Hypothalamus (tissue), 51 donors: ENCODE measurements around the gene PLXNB2.

Experiments used
- DNase-seq, 51 donors: peaks; one replicate each; lab custom pipeline; 2025; lab: John Stamatoyannopoulos, UW

The PLXNB2 gene

DNA sequence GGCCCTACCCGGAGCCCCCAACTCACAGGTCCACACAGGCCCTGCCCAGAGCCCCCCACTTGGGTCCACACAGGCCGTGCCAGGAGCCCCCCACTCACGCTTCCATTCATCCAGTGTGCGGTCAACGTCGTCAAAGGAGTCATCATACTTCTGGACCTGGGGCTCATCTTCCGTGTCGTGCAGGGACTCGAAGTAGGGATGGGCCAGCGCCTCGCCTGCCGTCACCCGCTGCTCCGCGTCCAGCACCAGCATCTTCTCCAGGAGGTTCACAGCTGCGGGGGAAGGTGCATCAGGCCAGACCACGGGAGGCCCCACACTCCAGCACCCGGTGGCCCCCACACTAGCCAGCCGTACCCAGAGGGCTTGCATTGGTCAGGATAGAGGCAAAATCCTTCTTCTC lies 52.3 kb downstream of the PLXNB2 start:
- DNase-seq, result no peak

DNA sequence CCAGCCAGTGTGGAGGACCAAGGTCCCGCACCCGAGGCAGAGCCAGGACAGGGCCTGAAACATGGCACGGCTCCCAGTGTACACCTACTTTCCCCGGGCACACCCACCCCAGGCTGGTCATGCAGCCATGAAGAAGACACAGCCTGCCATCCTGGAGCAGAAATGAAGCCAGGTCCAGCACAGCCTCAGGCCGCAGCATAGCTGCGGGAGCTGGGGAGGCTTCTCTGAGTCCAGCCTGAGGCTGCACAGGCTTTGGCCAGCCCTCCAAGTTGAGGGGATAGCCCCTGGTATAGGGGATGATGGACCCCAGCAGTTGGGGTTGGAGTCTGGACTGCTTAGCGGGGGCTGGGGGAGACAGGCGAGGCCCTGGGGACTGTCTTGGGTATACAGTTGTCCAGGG lies 53.5 kb downstream of the PLXNB2 start:
- no peak for DNase-seq

DNA sequence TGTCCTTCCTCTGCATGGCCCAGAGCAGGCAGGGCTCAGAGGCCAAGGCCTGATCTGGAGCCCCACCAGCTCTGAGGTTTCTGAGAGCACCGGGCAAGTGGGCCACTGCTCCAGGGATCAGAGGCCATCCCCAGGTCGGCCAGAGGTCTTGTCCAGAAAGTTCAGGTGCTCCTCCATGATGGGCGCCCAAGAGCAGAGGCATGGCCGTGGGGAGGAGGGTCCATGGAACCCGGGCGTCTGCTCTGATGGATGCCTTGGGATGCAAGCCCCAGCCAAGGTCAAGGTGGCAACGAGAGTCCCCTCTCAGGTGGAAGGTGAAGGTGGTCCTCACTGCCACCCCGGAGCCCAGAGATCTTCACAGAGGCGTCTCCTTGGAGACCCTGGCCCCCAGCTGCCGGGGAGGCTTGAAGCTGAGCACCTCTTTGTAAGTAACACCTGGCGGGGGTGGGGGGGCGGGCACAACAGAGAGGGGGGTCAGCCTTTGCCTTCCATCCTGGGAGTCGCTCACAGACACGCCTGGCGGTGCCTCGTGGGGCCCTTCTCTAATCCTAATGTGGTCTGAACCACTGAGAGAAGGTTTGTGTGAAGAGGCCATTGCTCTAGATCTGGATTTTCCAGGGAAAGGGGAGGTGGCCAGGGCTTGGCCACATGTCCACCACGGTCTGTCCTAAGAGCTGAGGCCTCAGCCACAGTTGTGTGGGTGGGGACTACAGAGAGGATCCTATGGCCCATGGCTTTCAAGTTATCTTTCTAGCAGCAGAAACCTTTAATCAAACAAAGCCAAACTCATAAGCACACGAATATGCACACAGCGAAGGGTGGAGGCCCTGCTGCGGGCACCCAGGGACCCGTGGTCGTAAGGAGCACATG lies 54.2 kb downstream of the PLXNB2 start:
- DNase-seq, result no peak

DNA sequence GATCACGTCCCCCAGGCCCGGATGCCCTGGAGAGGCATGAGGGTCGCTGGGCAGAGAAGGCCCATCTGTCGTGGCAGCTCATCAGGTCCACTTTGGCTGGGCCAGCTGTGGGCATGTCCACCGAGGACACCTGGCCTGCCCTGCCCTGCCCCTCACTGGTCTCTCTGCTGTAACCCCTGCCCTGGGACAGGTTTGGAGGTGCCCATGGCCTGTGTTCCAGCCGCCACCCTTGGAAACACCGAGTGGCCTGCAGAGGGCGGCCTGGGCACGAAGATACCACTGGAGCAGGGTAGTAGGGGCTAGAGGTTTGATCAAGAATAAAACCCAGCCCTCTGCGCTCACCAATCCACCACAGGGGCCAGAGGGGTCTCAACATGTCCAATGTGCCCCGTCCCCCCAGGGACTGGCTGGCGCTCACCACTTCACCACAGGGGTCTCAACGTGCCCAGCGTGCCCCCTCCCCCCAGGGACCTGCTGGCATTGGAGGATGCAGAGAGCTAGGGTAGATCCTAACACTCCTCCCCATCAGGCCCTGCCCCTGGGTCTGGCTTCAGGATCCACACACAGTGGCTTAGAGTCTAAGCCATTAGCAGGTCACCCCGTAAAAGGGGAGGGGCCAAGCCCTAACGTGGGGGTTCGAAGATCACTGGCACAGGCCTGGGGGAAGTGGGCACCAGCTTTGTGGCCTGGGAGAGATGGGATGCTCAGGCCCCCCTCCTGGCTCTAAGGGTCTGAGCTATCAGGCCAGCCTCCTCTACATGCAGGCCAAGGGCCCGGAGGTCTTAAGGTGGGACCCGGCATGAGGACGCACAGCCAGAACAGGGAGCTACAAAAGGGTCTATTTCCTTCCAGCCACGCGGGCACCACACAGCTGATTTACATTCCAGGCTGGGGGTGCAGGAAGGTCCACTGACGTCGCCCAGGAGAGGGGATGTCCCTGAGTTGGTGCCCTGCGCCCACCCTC lies 55.1 kb downstream of the PLXNB2 start:
- peak in 16 of 51 donors; percentile 16 to 60 (median 43) for DNase-seq

DNA sequence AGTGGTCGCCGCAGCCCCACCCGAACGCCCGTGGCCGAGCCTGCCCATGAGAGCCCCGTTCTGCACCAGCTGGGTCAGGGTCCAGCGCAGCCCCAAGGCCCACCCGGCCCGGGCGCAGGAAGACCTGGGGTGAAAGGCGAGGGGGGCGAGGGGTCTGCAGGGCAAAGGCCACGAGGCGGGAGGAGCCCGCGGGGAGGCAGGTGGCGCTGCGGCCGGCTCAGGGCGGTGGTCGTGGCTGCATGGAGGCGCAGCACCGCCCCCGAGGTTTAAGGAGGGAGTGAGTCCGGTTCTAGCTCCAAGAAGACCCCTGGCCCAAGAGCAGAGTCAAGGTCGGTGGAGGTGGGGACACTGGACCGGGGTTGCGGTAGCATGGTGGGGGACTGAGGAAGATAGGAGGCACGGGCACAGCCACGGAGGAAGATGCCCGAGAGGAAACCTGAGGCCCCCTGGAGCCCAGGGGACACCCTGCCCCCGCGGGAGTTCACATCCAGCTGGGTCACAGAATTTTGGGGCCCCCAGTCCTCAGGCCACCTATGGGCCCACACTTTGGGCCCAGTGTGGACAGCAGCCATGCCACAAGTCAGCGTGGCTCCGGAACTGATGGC lies 55.9 kb downstream of the PLXNB2 start:
- no peak for DNase-seq

DNA sequence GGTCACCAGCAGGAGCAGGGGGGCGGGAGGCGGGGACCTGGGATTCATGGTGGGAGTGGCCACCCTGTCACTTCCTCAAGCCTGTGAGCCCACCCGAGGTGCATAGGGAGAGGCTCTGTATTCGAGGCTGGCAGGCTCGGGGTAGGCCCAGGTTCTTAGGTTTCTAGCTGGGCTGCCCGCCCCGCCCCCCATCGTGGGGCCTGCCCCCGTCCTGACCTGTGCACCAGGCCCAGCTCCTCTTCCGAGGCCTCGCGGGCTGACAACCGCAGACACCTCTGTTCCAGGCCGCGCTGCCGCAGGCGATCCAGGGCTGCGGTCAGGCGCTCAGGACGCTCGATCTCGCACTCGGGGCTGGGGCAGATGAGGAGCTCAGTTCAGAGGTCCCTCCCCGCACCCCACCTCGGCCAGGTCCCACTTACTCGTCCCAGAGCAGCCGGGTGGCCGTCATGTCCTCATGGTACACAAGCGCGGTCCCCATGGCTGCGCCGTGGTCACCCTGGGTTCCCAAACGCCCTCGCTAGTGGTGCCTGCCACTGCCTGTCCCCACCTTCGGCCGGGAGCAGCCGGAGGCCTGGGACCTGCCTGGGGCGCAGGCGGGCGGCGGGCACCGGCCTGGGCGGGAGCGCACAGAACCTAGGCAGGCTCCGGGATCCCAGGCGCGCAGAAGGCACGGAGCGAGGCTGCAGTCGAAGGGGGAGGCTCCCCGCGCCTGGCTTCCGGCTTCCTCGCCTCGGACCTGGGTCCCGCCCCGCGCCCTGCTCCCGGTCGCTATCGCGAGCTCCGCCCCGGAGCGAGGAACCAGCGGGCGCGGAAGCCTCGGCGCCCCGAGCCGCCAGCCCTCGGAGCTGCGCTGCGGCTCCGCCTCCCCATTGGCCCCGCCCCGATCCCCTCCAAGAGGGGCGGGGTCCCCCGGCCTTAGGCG lies 56.6 kb downstream of the PLXNB2 start, which contains the start of gene HDAC10:
TSS of gene HDAC10 (minus strand) at position 711 of the 922 bp plus-strand sequence. CDS start at position 478, 233 bp downstream.
- DNase-seq, result peak in 18 of 51 donors; percentile 17 to 58 (median 36)

DNA sequence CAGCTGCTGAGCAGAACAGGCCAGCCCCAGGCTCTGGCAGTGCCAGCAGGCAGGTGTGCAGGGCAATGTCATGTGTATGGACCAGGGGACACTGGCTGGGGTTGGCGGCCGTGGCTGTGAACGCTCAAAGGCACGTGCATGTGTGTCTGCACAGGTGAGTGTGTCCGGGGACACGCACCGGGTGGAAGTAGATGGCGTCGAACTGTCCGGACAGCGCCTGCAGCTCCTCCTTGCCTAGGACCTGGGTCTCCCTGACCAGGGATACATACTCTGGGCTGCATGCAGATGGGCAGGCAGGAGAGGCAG lies 57.2 kb downstream of the PLXNB2 start:
- no peak for DNase-seq

DNA sequence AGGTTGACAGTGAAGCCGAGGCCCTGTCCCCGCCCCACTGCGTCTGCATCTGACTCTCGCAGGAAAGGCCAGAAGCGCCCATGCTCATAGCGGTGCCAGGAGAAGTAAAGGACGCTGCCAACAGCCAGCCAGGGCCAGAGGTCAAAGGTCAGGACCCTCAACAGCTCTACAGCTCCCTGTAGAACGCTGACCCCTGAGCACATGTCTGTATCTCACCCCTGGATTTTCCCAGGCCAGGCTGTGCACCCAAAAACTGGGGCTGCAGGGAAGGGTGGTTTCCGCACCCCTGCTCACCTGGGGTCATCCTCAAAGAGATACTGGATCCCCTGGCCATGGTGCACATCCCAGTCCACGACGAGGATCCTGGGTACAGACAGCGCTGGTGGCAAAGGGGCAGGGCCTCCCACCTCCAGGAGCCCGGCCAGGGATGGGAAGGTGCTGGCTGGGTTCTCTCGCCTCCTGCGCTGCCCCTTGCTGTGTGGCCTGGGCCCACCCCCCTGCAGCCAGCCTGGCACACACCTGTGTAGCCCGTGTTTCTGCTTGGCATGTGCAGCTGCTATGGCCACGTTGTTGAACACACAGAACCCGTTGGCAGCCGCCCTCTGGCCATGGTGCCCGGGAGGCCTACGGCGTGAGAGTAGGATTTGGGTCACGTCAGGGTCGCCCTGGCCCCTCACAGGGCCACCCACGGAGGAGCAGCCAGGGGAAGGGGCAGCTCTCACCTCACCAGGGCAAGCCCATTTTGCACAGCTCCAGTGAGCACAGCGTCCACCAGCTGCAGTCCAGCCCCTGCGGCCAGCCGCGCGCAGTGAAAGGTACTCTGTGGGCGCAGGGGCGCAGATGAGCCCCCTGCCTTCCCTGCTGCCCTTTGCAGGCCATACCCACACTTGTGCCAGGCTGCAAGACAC lies 57.9 kb downstream of the PLXNB2 start:
- no peak for DNase-seq

DNA sequence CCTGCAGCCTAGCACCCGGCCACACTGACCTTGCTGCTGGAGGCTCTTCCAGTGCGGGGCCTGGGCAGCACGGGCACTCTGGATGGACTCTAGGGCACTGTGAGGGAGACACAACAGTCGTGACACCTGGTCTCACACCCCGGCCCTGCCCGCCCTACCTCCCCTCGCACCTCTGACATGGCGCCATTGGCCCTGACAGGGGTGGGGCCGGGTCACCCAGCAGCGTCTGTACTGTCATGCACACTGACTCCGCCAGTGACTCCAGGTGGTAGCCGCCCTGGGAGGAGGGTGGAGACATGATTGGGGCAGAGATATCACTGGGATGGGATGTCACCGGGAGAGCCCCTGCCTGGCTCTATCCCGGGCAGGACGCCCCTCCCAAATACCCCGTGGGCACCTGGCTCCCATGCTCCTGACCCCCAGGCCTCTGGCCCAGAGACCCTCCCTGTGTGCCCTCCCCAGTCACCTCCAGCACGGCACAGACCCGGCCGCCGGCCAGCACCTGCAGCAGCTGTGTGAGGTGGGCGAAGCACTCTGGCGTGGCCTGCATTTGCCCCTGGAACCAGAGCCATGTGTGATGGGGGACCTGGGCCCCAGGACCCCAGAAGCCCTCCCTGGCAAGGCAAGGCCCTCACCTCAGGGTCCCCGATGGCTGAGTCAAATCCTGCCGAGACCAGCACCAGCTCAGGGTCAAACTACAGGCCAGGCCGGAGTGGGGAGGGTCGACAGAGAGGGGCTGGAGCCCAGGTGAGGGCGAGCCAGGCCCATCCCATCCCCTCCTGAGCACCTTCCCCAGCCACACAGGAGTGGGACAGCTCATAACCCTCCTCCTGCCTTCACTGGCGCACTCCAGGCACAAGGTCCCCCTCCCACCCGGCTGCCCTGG lies 59.0 kb downstream of the PLXNB2 start:
- DNase-seq, result no peak

DNA sequence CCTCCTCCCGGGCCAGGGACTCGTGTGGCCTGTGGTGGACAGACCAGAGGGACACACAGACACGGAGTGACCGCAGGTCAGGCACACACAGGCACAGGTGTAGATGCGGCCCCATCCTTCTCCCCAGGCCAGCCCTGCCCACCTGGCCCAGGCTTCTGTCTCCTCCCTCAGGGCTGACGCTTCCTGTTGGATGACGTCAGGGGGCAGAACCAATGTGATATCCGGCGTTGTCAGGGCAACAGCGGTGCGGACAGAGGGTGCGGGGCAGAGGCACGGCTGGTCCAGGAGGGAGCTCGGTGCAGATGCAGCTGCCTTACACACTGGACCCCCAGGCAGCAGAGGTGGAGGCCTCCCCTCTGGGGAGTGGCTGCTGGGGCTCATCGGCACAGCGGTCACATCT lies 59.7 kb downstream of the PLXNB2 start:
- DNase-seq, result peak in 13 of 51 donors; percentile 3 to 53 (median 19)

DNA sequence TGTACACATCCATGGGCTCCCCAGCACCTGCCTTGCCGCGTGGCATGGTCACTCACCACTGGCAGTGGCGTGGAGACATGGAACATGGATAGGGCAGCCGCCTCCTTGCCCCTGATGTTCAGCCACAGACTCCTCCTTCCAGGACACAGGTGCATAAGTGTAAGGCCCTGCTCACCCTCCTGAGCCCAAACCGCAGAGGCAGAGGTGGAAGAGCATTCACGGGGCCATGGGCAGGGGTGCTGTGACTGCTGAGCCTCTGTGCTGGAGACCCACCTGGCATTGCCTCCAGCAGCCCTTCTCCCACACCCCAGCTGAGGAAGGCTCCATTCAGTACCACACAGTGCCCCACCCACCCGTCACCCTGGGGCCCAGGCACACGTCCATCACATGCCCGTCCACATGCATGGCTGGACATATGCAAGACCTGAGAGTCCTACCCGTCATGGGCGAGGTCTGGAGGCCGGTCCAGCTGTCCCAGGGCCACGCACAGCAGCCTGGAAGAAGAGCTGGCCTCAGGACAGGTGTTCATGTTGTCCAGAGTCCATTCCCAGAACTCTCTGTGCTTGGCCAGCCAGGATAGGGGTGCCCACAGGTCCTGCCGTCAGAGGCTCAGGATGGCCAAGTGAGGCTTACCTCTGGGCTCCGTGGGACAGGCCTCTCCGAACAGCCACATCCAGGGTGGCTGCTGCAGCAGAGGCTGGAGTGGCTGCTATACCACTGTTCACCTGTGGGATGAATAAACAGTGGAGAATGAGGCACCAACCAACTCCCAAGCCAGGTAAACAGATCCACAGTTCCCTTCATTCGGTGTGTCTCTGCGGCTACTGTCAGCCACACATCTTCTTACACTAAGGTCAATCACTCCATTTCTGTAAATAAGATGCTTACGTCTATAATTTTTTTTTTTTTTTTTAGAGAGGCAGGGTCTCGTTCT lies 60.9 kb downstream of the PLXNB2 start:
- no peak for DNase-seq

DNA sequence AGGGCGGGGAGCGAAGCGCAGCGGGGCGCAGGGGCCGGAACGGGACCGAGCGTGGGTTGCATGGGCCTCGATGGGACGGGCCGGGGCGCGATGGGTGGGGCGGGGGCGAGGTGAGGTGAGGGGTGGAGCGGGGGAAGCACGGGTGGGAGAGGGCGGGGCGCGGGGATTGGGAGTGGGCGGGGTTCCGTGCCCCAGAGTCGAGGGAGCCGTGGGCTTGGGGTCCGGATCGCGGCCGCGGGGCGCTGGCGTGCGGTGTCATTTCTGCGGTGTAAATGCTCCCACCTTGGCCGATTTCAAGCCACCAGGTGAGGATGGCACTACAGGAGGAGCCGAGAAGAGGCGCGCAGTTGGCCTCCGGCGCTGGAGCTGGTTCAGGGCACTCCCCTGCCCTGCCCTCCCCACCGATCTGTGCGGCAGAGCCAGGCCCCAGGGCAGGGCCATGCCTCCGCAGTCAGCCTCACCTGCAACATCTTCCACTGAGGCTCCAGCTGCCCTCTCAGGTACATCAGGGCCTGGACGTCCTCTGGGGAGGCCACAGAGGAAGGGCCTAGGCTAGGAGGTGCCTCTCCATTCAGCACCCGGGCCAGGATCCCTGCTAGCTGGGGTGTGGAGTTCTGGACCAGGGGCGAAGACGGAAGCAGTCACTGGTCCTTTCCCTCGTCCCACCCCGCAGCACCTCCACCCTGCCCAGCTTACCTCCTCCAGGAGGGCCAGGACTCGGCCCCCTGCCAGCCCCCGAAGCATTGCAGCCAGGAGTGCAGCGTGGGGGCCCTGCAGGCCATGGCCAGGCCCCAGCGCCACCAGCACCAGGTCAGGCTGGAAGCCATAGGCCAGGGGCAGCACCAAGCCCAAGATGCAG lies 62.0 kb downstream of the PLXNB2 start:
- peak in 1 of 51 donors; percentile 50 for DNase-seq

DNA sequence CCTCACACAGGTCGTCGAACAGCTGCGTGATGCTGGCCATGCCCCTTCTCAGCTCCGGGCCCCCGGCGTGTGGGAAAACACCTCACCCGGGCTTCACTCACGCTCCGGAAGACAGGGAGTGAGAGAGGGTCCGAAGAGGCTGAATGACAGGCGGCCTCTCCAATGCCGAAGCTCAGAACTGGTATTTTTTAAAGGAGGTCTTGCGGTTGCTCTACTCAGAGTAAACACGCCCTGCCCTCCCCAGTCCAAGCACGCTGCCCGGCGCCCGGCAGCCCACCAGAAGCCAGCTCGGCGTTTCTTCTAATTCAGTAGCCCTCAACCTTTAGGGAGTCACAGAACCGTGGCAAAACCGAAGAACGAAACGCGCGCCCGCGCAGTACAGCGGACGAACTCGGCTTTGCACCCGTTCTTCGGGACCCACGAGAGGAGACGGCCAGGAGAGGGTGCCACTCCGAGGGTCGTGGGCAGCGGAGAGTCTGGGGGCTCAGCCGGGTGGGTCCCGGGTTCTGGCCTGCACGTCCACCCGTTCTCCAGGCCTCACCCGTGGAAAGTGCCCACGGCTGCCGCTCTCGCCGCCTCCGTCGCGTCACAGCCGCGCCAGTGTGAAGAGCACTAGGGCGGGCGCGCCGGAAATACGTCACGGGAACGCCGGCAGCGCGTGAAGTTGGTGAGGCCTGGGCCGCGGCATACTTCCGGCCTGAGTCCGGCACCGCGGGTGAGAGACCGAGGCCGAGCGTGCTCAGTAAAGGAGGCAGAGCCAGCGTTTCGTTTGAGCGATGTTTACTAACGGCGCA lies 62.8 kb downstream of the PLXNB2 start, which contains the start of gene TUBGCP6:
TSS of gene TUBGCP6 (minus strand) at position 604 of the 794 bp plus-strand sequence. CDS start at position 40, 564 bp downstream.
- DNase-seq, result peak; percentile 60 to 98 (median 90)

DNA sequence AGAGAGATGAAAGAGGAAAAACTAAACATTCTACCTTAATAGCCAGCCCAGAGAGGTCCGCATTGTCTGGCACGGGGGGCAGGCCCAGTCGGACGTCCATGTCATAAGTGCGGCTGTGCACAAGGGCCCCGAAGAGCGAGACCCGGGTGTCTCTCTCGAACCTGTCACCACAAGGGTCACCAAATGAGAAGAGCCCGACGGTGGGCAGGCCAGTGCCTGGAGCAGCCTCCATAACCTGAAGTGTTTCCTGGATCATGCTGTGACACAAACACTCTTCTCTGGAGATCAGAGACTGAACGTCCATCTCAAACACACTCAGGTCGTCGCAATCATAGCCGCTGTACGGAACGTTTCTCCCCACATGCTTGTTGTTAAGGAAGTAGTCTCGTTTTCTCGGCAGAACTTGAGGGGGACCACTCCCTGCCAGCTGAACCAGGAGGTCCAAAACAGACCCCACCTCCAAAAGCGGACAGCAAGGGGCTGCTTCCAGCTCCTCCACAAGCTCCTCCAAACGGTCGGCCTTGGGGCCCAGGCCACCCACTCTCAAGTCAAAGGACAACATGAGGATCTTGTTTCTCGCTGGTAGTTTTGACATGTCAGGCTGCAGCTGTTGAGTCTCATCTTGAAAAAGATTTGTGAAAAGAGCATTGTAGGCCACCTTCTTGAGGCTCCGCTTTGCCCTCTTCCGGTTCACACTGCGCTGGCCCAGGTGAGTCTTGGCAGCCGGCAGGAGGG lies 63.6 kb downstream of the PLXNB2 start:
- DNase-seq, result peak in 1 of 51 donors; percentile 38
